Eye (tissue), 1 donor: ENCODE data around the gene STPG3.
"Not testable (repeated sequence)": the region's sequence is repeated elsewhere in the genome, so short reads cannot be mapped to it uniquely, and the experiment has no call there.

ENCODE experiments used
- DNase-seq: peaks from one replicate; pipeline ENCODE4 v3.0.0-alpha.2; 2015

Gene STPG3

GRCh38 chr9:137234055-137234697 is 16.9 kb upstream of the STPG3 start:
- no peak for DNase-seq

- no peak for DNase-seq
These were observed 16.2 kb upstream of the STPG3 start for GRCh38 chr9:137234758-137235423.

- DNase-seq, result no peak
These were observed 15.5 kb upstream of the STPG3 start for GRCh38 chr9:137235424-137236237.

DNA sequence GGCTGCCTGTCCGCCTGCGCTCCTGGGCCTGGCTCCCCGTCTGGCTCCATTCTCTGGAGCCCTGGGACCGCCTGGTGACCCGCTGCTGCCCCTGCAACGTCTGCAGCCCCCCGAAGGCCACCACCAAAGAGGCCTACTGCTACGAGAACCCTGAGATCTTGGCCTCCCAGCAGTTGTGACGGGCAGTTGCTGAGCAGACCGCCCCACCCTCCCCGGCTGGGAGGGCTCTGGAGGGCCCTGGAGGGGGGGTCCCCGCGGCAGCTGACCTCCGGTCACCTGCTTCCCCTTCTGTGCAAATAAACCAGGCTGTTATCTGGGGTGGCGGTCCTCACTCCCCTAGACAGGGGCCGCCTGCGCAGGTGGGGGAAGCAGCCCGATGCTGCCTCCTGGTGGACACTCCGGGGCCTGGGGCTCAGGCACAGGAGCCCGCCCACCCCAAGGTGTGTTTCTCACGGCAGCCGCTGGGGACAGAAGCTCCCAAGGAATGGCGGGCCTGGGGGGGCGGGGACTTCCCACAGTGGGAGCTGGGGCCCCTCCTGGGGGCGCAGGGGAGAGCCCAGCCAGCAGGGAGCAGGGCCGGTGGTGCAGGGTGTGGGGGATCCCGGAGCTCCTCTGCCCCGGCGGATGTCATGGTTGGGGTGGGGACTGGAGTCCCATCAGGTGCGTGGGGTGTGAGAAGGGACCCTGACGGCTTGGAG is 14.7 kb upstream of the STPG3 start:
- peak; percentile 95 for DNase-seq

GRCh38 chr9:137236936-137237421 is 14.1 kb upstream of the STPG3 start:
- DNase-seq, result no peak

- peak; percentile 30 for DNase-seq
These were observed 13.0 kb upstream of the STPG3 start for GRCh38 chr9:137237759-137238726.

- not testable (repeated sequence) for DNase-seq
These were observed 11.4 kb upstream of the STPG3 start for GRCh38 chr9:137239541-137240200.

DNA sequence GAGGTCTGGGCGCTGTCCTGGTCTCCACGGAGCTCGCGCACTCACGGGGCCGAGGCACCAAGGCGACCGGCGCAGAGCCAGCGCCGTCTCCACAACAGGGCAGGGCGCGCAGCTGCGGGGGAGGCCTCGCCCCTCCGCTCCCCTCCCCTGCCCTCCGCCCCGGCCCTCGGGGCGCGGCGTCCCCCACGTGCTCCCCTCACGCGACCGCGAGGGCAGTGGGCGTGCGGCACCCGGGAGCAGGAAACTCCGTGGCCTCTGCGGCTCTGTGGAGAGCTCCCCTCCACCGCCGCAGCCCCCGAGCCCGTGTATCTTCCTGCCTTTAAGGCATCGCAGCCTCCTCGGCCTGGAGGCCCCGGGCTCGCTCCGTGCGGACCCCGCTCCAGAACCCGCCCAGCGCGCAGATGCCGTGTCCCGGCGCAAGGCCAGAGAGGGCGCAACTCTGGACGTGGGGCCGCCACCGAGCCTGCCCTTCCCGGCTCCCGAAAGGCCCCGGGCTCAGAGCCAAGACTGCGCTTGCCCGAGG is 10.7 kb upstream of the STPG3 start:
- DNase-seq, result no peak

- peak; percentile 100 for DNase-seq
These were observed 10.1 kb upstream of the STPG3 start, which contains the start of gene TUBB4B for GRCh38 chr9:137240841-137241489. Gene TUBB4B, plus strand, starts transcription at chr9:137241287. Its CDS starts 74 bp downstream, at chr9:137241361.

DNA sequence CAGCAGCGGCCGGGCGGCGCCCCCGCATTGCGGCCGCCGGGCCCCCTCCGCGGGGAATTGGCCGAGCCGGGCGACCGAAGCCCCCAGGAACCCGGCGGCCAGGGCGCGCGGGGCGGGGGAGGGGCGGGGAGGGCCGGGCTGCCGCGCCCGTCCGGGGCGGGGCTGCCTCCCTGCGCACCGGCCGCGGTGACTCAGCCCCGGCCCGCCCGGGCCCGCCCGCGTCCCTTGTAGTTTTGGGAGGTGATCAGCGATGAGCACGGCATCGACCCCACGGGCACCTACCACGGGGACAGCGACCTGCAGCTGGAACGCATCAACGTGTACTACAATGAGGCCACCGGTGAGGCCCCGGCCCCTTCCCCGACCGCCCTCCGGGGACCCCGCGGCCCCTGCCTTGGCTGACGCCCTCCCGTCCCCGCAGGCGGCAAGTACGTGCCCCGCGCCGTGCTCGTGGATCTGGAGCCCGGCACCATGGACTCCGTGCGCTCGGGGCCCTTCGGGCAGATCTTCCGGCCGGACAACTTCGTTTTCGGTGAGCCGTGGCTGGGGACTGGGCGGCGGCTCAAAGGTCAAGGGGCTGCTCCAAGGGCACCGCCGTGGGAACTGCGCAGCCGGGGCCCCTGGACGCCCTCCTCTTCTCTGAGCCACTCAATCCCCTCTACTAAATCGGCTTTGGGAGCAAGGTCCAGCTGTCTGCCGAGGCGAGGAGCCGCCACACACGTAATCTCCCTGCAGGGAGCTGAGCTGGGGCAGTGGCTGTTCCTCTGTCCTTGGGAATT is 9.4 kb upstream of the STPG3 start:
- DNase-seq, result peak; percentile 50

GRCh38 chr9:137242269-137243203 is 8.6 kb upstream of the STPG3 start:
- DNase-seq, result no peak

DNA sequence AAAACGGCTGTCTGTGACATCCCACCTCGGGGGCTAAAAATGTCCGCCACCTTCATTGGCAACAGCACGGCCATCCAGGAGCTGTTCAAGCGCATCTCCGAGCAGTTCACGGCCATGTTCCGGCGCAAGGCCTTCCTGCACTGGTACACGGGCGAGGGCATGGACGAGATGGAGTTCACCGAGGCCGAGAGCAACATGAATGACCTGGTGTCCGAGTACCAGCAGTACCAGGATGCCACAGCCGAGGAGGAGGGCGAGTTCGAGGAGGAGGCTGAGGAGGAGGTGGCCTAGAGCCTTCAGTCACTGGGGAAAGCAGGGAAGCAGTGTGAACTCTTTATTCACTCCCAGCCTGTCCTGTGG is 7.8 kb upstream of the STPG3 start:
- DNase-seq, result not testable (repeated sequence)

GRCh38 chr9:137243626-137244485 is 7.2 kb upstream of the STPG3 start:
- DNase-seq, result no peak

- no peak for DNase-seq
These were observed 6.3 kb upstream of the STPG3 start for GRCh38 chr9:137244486-137245449.

- no peak for DNase-seq
These were observed 5.3 kb upstream of the STPG3 start for GRCh38 chr9:137245450-137246421.
